DND-41 (cell line): ENCODE results near the gene UGCG.
"Not testable (repeated sequence)": the region's sequence is repeated elsewhere in the genome, so short reads cannot be mapped to it uniquely, and the experiment has no call there.

Experiments used
- ATAC-seq: fragments of 200-7000 bp; cut with Tn5 transposase; 3 replicates; pipeline ENCODE4 v1.9.1; 2021; ENCODE audit warnings: low read depth; ENCODE audit not compliant: insufficient read depth
- DNase-seq: peaks from one replicate; pipeline ENCODE4 v3.0.0-alpha.2; 2020
- H2AFZ ChIP-seq: 2 replicates; pipeline ENCODE4 v1.6.0; 2012; ENCODE audit warnings: low read depth, low read length
- H3K27ac ChIP-seq: 2 replicates; pipeline ENCODE4 v1.5.1; 2012; ENCODE audit warnings: low read length, inconsistent platforms
- H3K27me3 ChIP-seq: fragments of 200-600 bp; sonication (generic); 2 replicates; pipeline ENCODE4 v1.6.0; 2012; ENCODE audit warnings: low read length, mild to moderate bottlenecking, inconsistent platforms; ENCODE audit not compliant: insufficient read depth, poor library complexity
- H3K36me3 ChIP-seq: 2 replicates; pipeline ENCODE4 v1.5.1; 2012; ENCODE audit warnings: low read length, inconsistent platforms; ENCODE audit not compliant: insufficient read depth
- H3K4me1 ChIP-seq: 2 replicates; pipeline ENCODE4 v1.5.1; 2012; ENCODE audit warnings: mild to moderate bottlenecking, low read length; ENCODE audit not compliant: insufficient read depth
- H3K4me2 ChIP-seq: 2 replicates; pipeline ENCODE4 v1.6.0; 2012; ENCODE audit warnings: mild to moderate bottlenecking, moderate library complexity, low read length, inconsistent platforms; ENCODE audit not compliant: insufficient read depth
- H3K4me3 ChIP-seq, 2 experiments: fragments of 200-600 bp in 1 of 2; shearing (Covaris generic) in 1 of 2; 2 replicates each; pipeline ENCODE4 v1.5.1; 2012 to 2016; ENCODE audit warnings: inconsistent platforms in 2 of 2, low read length in 2 of 2, mild to moderate bottlenecking in 2 of 2, low read depth in 1 of 2, moderate library complexity in 1 of 2
- H3K79me2 ChIP-seq: 2 replicates; pipeline ENCODE4 v1.6.0; 2012; ENCODE audit warnings: low read length, inconsistent platforms; ENCODE audit not compliant: insufficient read depth
- H3K9ac ChIP-seq: 2 replicates; pipeline ENCODE4 v1.6.0; 2012; ENCODE audit warnings: low read depth, mild to moderate bottlenecking, inconsistent platforms, low read length, moderate library complexity
- H3K9me3 ChIP-seq: 2 replicates; pipeline ENCODE4 v1.5.1; 2012; ENCODE audit warnings: low read length, moderate library complexity, mild to moderate bottlenecking, inconsistent platforms; ENCODE audit not compliant: insufficient read depth, severe bottlenecking
- H4K20me1 ChIP-seq: 2 replicates; pipeline ENCODE4 v1.6.0; 2012; ENCODE audit warnings: low read length; ENCODE audit not compliant: insufficient read depth
- CTCF ChIP-seq: IDR thresholded peaks from 2 replicates; pipeline ENCODE4 v1.5.1; 2012; ENCODE audit warnings: borderline replicate concordance, low read length, moderate library complexity, mild to moderate bottlenecking; ENCODE audit not compliant: poor library complexity, severe bottlenecking; ENCODE audit errors: extremely low read depth
- EZH2 ChIP-seq: IDR thresholded peaks from 3 replicates; pipeline ENCODE4 v1.6.1; 2012; ENCODE audit warnings: borderline replicate concordance, low read depth, mild to moderate bottlenecking, moderate library complexity, low read length, inconsistent platforms; ENCODE audit not compliant: severe bottlenecking

The UGCG gene

DNA sequence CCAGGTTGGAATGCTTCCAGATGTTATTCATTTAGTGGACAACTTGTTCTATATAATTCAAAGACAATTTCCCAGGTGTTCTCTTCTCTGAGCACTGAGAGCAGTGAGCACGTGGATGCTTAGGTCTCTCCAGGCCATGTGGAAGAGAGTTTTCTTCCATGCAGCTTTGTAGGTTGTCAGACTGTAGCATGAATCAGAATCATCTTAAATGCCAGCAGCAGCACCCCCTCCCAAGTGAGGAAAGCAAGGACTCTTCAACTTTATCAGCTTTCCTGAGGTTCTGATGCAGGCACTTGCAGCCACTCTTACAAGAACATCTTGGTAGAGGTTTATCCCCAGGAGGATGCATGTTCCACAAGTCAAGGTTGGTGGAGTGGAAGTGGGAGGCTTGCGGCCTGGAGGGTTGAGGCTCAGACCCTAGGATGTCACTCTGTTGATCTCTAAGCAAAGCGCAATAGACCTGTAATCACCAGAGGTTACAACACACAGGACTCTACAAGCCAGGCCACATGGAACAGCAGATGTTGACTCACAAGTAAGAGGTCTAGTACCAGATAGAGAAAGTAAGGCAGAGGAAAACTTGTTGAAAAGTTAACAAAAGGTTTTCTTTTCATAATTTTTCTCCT lies 47.7 kb downstream of the UGCG start:
- H3K4me2 ChIP-seq, result no peak overlapping the region
- H3K4me3 ChIP-seq, result no peak overlapping the region
- no peak overlapping the region for H2AFZ ChIP-seq
- H3K9me3 ChIP-seq, result no peaks in the 10 kb centered on the region
- H3K27ac ChIP-seq, result no peak overlapping the region
- no peaks in the 10 kb centered on the region for H3K4me1 ChIP-seq
- no peak for TF ChIP-seq EZH2
- H3K36me3 ChIP-seq, result no peaks in the 10 kb centered on the region
- no peaks in the 10 kb centered on the region for H3K79me2 ChIP-seq
- no peaks in the 10 kb centered on the region for H4K20me1 ChIP-seq
- H3K27me3 ChIP-seq, result no peaks in the 10 kb centered on the region
- DNase-seq (no peak), ATAC-seq (no peak)
- H3K9ac ChIP-seq, result no peak overlapping the region

- no peaks in the 10 kb centered on the region for H3K4me1 ChIP-seq
- H3K9me3 ChIP-seq, result no peaks in the 10 kb centered on the region
- no peak for DNase-seq
- no peaks in the 10 kb centered on the region for H3K36me3 ChIP-seq
- no peaks in the 10 kb centered on the region for H3K27me3 ChIP-seq
- no peak overlapping the region for H3K4me2 ChIP-seq
- H3K79me2 ChIP-seq, result no peaks in the 10 kb centered on the region
- H3K9ac ChIP-seq, result no peak overlapping the region
- H4K20me1 ChIP-seq, result no peaks in the 10 kb centered on the region
- no peak for ATAC-seq
- H2AFZ ChIP-seq, result no peak overlapping the region
- H3K4me3 ChIP-seq, result no peak overlapping the region
- no peak overlapping the region for H3K27ac ChIP-seq
- TF ChIP-seq CTCF (no peak), EZH2 (no peak)
Measured at GRCh38 chr9:111945216-111945615, 48.6 kb downstream of the UGCG start.

DNA sequence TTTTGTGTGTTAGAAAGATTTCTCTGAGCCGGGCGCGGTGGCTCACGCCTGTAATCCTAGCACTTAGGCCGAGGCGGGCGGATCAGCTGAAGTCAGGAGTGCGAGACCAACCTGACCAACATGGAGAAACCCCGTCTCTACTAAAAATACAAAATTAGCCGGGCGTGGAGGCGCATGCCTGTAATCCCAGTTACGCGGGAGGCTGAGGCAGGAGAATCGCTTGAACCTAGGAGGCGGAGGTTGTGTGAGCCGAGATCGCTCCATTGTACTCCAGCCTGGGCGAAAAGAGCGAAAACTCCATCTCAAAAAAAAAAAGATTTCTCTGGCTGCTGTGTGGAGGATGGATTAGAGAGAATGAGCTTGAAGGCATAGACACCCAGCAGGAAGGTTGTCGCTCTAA lies 51.5 kb downstream of the UGCG start:
- H3K9me3 ChIP-seq, H3K36me3 ChIP-seq, H3K9ac ChIP-seq, H2AFZ ChIP-seq, ATAC-seq, H3K4me3 ChIP-seq, H3K4me2 ChIP-seq, H3K27me3 ChIP-seq, H4K20me1 ChIP-seq, H3K27ac ChIP-seq, H3K79me2 ChIP-seq, DNase-seq, H3K4me1 ChIP-seq: not testable (repeated sequence)

GRCh38 chr9:111948951-111949350 lies 52.3 kb downstream of the UGCG start:
- TF ChIP-seq CTCF, result no peak
- TF ChIP-seq EZH2, result no peak
- H3K9ac ChIP-seq, result no peak overlapping the region
- no peak for ATAC-seq

More at GRCh38 chr9:111948951-111949350, 52.3 kb downstream of the UGCG start:
- H3K4me1 ChIP-seq, result no peaks in the 10 kb centered on the region
- H3K4me2 ChIP-seq, result no peak overlapping the region
- H3K4me3 ChIP-seq, result no peak overlapping the region
- H4K20me1 ChIP-seq, result no peaks in the 10 kb centered on the region
- no peak overlapping the region for H2AFZ ChIP-seq
- DNase-seq, result no peak
- no peaks in the 10 kb centered on the region for H3K79me2 ChIP-seq
- H3K36me3 ChIP-seq, result no peaks in the 10 kb centered on the region
- H3K9me3 ChIP-seq, result no peaks in the 10 kb centered on the region
- H3K27ac ChIP-seq, result no peak overlapping the region
- no peaks in the 10 kb centered on the region for H3K27me3 ChIP-seq
